ENCODE data around the gene SLC22A31. TPM values are rescaled to one million over a fixed set of nuclear protein-coding genes. Genes with fewer than 3 reads are reported as not detected.
A peak's percentile ranks its signal among the peaks of the same experiment; 100 is the strongest.

The SLC22A31 gene
- total and polyA plus RNA-seq, 2 experiments from 2014 or later = 2.1 to 13.8 TPM

DNA sequence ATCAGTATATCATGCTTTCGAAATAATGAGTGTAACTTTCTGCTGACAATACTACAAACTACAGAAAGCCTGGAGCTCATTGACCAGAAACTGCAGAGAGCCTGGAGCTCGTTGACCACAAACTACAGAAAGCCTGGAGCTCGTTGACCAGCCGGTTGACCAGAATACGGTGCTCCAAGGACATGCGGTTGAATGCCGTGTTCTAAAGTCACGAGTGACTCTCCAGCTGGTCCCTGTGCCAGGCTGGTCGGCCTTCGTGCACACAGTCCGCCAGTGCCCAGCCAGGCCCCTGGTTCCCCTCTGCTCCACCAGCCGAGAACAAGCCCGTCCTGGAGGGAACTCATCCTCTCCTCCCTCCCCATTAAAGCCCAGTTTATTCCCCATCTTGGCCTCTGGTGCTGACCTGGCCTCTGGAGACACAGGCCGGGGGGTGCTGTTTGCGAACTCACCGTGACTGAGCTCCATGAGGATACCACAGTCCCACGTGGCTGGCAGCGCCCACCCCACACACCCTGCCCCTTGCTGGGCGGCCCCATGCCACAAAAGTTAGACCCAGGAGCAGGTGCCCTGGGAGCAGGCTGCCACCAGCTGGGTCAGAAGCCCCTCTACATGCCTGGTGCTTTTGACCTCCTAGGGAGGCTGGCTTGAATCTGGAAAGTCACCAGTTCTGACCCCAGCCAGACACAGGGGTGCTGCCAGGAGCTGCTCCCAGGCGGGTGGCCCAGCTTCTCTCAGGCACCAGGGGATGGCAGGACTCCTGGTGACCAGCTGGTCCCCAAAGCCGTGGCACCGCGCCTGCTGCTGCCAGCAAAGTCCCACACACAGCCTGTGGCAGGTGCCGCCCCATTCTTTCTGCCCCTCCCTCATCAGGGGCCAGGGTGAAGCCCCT is 44.2 kb downstream of the SLC22A31 start:
- Histone ChIP-seq H3F3A (replicated peaks; ENCODE audit: low read depth) (peaks cover 17% of the 10 kb centered on the region), H3K4me1 (ENCODE audit: insufficient read depth) (no peaks in the 10 kb centered on the region), H3K36me3 (ENCODE audit: insufficient read depth) (no peaks in the 10 kb centered on the region), H3K27ac (ENCODE audit: low read depth) (no peak overlapping the region), H3K79me2 (replicated peaks; ENCODE audit: insufficient read depth) (no peaks in the 10 kb centered on the region), H2AFZ (no peak overlapping the region), H3K27me3 (ENCODE audit: insufficient read depth) (no peaks in the 10 kb centered on the region), H3K4me3 (no peak overlapping the region), H3K9me2 (ENCODE audit: insufficient read depth) (0 out of 2 replicates have a peak, but pooled peaks cover 6% of the 10 kb centered on the region), H3K4me2 (no peak overlapping the region), H4K20me1 (replicated peaks; ENCODE audit: insufficient read depth) (no peaks in the 10 kb centered on the region)
- Mint-ChIP-seq H3K4me1 (peaks cover 2% of the 10 kb centered on the region; the same call in 1 of the 3 replicates), H3K27me3 (ENCODE audit: insufficient read depth, low read depth, poor library complexity) (peaks cover 22% of the 10 kb centered on the region), H3K27ac (no peak overlapping the region), H3K36me3 (ENCODE audit: low read depth) (peaks cover 15% of the 10 kb centered on the region), H3K9me3 (peaks cover 21% of the 10 kb centered on the region), H3K4me3 (no peak overlapping the region)
- TF ChIP-seq, protein P1, sequence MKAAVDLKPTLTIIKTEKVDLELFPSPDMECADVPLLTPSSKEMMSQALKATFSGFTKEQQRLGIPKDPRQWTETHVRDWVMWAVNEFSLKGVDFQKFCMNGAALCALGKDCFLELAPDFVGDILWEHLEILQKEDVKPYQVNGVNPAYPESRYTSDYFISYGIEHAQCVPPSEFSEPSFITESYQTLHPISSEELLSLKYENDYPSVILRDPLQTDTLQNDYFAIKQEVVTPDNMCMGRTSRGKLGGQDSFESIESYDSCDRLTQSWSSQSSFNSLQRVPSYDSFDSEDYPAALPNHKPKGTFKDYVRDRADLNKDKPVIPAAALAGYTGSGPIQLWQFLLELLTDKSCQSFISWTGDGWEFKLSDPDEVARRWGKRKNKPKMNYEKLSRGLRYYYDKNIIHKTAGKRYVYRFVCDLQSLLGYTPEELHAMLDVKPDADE (IDR thresholded peaks at IDR 0.05) = no peak
- no peak for TF ChIP-seq POLR2AphosphoS5 (IDR thresholded peaks at IDR 0.05; ENCODE audit: low read depth)
- no peak for TF ChIP-seq EZH2phosphoT487 (IDR thresholded peaks at IDR 0.05; ENCODE audit: unreplicated experiment)
- DNase-seq (ENCODE audit: low spot score) (no peak), ATAC-seq (no peak)

GRCh38 chr16:89155184-89155679 is 45.1 kb downstream of the SLC22A31 start:
- Histone ChIP-seq H3K4me1 (ENCODE audit: insufficient read depth) (no peaks in the 10 kb centered on the region), H4K20me1 (replicated peaks; ENCODE audit: insufficient read depth) (no peaks in the 10 kb centered on the region), H3K9me2 (ENCODE audit: insufficient read depth) (0 out of 2 replicates have a peak, but pooled peaks cover 6% of the 10 kb centered on the region), H3K27me3 (ENCODE audit: insufficient read depth) (no peaks in the 10 kb centered on the region), H3F3A (replicated peaks; ENCODE audit: low read depth) (peaks cover 17% of the 10 kb centered on the region), H3K27ac (ENCODE audit: low read depth) (no peak overlapping the region), H3K79me2 (replicated peaks; ENCODE audit: insufficient read depth) (no peaks in the 10 kb centered on the region), H3K4me3 (no peak overlapping the region), H2AFZ (no peak overlapping the region), H3K4me2 (no peak overlapping the region), H3K36me3 (ENCODE audit: insufficient read depth) (no peaks in the 10 kb centered on the region)
- H3K9me3 Mint-ChIP-seq = peaks cover 21% of the 10 kb centered on the region
- peaks cover 24% of the 10 kb centered on the region for H3K36me3 Mint-ChIP-seq (ENCODE audit: low read depth)
- H3K4me1 Mint-ChIP-seq = peaks cover 2% of the 10 kb centered on the region; the same call in 1 of the 3 replicates
- H3K4me3 Mint-ChIP-seq = no peak overlapping the region
- DNase-seq (ENCODE audit: low spot score) = no peak
- peaks cover 22% of the 10 kb centered on the region for H3K27me3 Mint-ChIP-seq (ENCODE audit: insufficient read depth, low read depth, poor library complexity)
- 0 out of 2 replicates have a peak overlapping the region, but pooled peaks have one; percentile 52 for H3K27ac Mint-ChIP-seq
- ATAC-seq = no peak
- TF ChIP-seq ZNF114 (CRISPR knock-in tag; IDR thresholded peaks at IDR 0.05) (no peak), JUNB (IDR thresholded peaks at IDR 0.05; ENCODE audit: unreplicated experiment) (no peak), EZH2phosphoT487 (IDR thresholded peaks at IDR 0.05; ENCODE audit: unreplicated experiment) (no peak), STAT1 (IDR thresholded peaks at IDR 0.05; ENCODE audit: unreplicated experiment) (no peak), ZNF462 (CRISPR knock-in tag; IDR thresholded peaks at IDR 0.05) (no peak), EZH2 (IDR thresholded peaks at IDR 0.05; ENCODE audit: low read depth, unreplicated experiment) (no peak)
- TF ChIP-seq, protein P2, sequence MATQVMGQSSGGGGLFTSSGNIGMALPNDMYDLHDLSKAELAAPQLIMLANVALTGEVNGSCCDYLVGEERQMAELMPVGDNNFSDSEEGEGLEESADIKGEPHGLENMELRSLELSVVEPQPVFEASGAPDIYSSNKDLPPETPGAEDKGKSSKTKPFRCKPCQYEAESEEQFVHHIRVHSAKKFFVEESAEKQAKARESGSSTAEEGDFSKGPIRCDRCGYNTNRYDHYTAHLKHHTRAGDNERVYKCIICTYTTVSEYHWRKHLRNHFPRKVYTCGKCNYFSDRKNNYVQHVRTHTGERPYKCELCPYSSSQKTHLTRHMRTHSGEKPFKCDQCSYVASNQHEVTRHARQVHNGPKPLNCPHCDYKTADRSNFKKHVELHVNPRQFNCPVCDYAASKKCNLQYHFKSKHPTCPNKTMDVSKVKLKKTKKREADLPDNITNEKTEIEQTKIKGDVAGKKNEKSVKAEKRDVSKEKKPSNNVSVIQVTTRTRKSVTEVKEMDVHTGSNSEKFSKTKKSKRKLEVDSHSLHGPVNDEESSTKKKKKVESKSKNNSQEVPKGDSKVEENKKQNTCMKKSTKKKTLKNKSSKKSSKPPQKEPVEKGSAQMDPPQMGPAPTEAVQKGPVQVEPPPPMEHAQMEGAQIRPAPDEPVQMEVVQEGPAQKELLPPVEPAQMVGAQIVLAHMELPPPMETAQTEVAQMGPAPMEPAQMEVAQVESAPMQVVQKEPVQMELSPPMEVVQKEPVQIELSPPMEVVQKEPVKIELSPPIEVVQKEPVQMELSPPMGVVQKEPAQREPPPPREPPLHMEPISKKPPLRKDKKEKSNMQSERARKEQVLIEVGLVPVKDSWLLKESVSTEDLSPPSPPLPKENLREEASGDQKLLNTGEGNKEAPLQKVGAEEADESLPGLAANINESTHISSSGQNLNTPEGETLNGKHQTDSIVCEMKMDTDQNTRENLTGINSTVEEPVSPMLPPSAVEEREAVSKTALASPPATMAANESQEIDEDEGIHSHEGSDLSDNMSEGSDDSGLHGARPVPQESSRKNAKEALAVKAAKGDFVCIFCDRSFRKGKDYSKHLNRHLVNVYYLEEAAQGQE (IDR thresholded peaks at IDR 0.05; ENCODE audit: unreplicated experiment) = no peak

Measured in GM23338 (cell line).